BLaER1 (cell line): Measurements from ENCODE around the gene ARSJ.

ENCODE experiments used
- H3K27ac ChIP-seq: shearing (Covaris generic); formaldehyde crosslinking; 2 replicates; pipeline ENCODE4 v1.8.1; 2022
- H3K27me3 ChIP-seq: shearing (Covaris generic); formaldehyde crosslinking; 2 replicates; pipeline ENCODE4 v1.8.1; 2022
- H3K36me3 ChIP-seq: shearing (Covaris generic); formaldehyde crosslinking; 2 replicates; pipeline ENCODE4 v1.8.1; 2022
- H3K4me1 ChIP-seq: shearing (Covaris generic); formaldehyde crosslinking; 2 replicates; pipeline ENCODE4 v1.8.1; 2022
- H3K4me2 ChIP-seq: shearing (Covaris generic); formaldehyde crosslinking; 2 replicates; pipeline ENCODE4 v1.8.1; 2022
- H3K4me3 ChIP-seq: shearing (Covaris generic); formaldehyde crosslinking; 2 replicates; pipeline ENCODE4 v1.8.1; 2022
- H3K9ac ChIP-seq: shearing (Covaris generic); formaldehyde crosslinking; 2 replicates; pipeline ENCODE4 v1.8.1; 2022
- H3K9me3 ChIP-seq: shearing (Covaris generic); formaldehyde crosslinking; 2 replicates; pipeline ENCODE4 v1.8.1; 2022
- H4K20me1 ChIP-seq: shearing (Covaris generic); formaldehyde crosslinking; 2 replicates; pipeline ENCODE4 v1.8.1; 2022
- Cebpa-rat ChIP-seq: shearing (Covaris generic); IDR thresholded peaks from 2 replicates; pipeline ENCODE4 v1.8.1; 2022

ARSJ gene

DNA sequence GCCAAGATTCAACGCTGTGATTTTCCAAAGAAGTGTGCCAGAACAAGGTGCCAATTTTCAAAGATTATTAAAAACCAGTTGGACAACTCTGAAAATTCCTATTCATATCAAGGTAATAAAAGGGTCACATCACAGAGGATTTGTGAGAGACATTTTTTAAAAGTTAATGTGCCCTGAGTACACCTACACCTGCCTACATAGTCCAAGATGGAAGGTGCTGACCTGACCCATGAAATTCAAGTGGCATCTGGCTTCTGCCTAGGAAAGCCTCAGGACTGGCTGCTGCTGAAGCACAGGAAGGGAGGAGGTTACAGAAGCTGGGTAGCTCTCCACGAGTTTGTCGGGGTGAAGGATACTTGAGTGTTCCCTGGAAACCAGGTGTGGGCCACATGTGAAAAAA is 11.4 kb upstream of the ARSJ start:
- H3K4me2 ChIP-seq: no peak overlapping the region
- no peak overlapping the region for H3K27ac ChIP-seq
- no peaks in the 10 kb centered on the region for H4K20me1 ChIP-seq
- no peak overlapping the region for H3K9ac ChIP-seq
- H3K9me3 ChIP-seq: peaks cover 3% of the 10 kb centered on the region; the same call in 1 of the 2 replicates
- H3K36me3 ChIP-seq: no peaks in the 10 kb centered on the region
- H3K4me1 ChIP-seq: no peaks in the 10 kb centered on the region
- H3K27me3 ChIP-seq: no peaks in the 10 kb centered on the region
- H3K4me3 ChIP-seq: no peak overlapping the region
- no peak for TF ChIP-seq Cebpa-rat

- Histone ChIP-seq H4K20me1 (no peaks in the 10 kb centered on the region), H3K9ac (no peak overlapping the region), H3K9me3 (peaks cover 13% of the 10 kb centered on the region; the same call in 1 of the 2 replicates), H3K27me3 (no peaks in the 10 kb centered on the region), H3K4me2 (no peak overlapping the region), H3K36me3 (no peaks in the 10 kb centered on the region), H3K4me1 (no peaks in the 10 kb centered on the region), H3K4me3 (no peak overlapping the region), H3K27ac (no peak overlapping the region)
- no peak for TF ChIP-seq Cebpa-rat
These were observed 8.0 kb upstream of the ARSJ start for GRCh38 chr4:113987382-113987941.

DNA sequence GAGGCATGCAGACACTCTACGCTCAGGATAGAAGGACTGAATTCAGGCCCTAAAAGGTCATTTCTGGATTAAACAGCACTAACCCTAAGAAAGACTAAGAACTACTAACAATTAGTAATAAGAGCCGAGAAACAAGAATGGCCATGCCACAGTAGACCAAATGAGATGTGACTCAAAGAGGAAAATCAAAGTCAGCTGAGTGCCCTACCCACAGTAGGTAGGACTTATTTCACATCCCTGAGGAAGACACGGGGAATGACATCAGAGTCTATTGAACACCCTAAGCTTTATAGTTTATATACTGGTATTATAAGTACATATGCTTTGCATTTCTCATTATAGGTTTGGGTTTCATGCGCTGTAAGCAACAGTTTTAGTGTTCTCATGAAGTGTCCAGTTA is 2.7 kb upstream of the ARSJ start:
- H3K4me3 ChIP-seq: no peak overlapping the region
- no peaks in the 10 kb centered on the region for H3K4me1 ChIP-seq
- no peak overlapping the region for H3K4me2 ChIP-seq
- H3K9me3 ChIP-seq: peaks cover 21% of the 10 kb centered on the region
- no peaks in the 10 kb centered on the region for H4K20me1 ChIP-seq
- H3K9ac ChIP-seq: no peak overlapping the region
- no peaks in the 10 kb centered on the region for H3K36me3 ChIP-seq
- H3K27me3 ChIP-seq: no peaks in the 10 kb centered on the region
- no peak overlapping the region for H3K27ac ChIP-seq
- no peak for TF ChIP-seq Cebpa-rat

DNA sequence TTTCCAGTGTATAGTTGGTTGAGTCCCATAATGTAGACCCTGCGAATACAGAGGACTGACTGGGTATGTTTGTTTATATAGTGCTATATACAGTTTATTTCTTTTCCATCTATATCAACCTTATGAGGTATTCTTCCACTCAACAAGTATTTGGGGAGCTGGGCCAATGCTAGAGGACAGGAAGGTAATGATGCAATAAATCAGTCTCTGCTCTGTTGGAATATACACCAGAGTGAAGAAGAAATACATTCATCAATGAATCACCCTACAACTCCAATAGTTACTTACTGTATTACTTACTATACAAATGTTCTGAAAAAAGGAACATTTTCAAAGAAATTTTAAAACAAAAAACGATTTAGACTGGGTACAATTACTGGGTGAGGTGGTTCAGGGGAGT is 2.1 kb upstream of the ARSJ start:
- Histone ChIP-seq H3K9me3 (peaks cover 21% of the 10 kb centered on the region), H3K27ac (no peak overlapping the region), H3K36me3 (no peaks in the 10 kb centered on the region), H3K27me3 (no peaks in the 10 kb centered on the region), H3K4me3 (no peak overlapping the region), H3K9ac (no peak overlapping the region), H3K4me2 (no peak overlapping the region), H4K20me1 (no peaks in the 10 kb centered on the region), H3K4me1 (no peaks in the 10 kb centered on the region)
- TF ChIP-seq Cebpa-rat: no peak

GRCh38 chr4:113979905-113980615 is 613 bp upstream of the ARSJ start:
- H3K9me3 ChIP-seq: peaks cover 9% of the 10 kb centered on the region
- no peak overlapping the region for H3K4me2 ChIP-seq
- TF ChIP-seq Cebpa-rat: no peak
- H4K20me1 ChIP-seq: no peaks in the 10 kb centered on the region
- no peak overlapping the region for H3K27ac ChIP-seq
- no peaks in the 10 kb centered on the region for H3K27me3 ChIP-seq
- no peak overlapping the region for H3K4me3 ChIP-seq
- H3K4me1 ChIP-seq: no peaks in the 10 kb centered on the region
- no peaks in the 10 kb centered on the region for H3K36me3 ChIP-seq
- no peak overlapping the region for H3K9ac ChIP-seq

DNA sequence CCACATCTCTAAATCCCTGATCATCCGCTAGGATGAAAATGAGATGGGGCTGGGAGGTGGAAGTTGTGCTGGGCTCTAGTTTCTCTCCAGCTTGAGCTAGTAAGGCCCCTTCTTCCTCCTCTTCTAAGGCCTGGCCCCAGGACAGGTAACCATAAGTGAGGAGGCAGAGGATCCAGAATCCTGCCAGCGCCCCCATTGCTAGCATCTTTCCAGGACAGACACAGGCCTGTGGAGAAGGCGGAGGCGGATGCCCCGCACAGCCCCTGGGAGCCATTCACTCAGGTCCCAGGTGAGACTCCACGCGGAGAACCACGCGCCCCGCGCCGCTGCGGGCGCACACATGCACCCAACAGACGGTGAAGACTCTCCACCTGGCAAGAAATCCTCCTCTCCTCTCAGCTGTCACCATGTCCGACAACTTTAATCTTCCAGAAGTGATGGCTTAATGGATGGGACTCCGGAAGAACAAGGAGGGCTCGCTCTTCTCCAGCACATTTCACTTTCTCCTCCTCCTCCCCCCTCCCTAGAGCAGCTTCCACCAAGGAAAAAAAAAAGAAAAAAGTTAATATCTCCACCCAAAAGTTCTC is 793 bp downstream of the ARSJ start:
- no peaks in the 10 kb centered on the region for H3K4me1 ChIP-seq
- no peak overlapping the region for H3K4me3 ChIP-seq
- peaks cover 8% of the 10 kb centered on the region for H3K9me3 ChIP-seq
- no peaks in the 10 kb centered on the region for H4K20me1 ChIP-seq
- no peak overlapping the region for H3K4me2 ChIP-seq
- no peaks in the 10 kb centered on the region for H3K36me3 ChIP-seq
- TF ChIP-seq Cebpa-rat: no peak
- H3K27me3 ChIP-seq: no peaks in the 10 kb centered on the region
- H3K27ac ChIP-seq: no peak overlapping the region
- no peak overlapping the region for H3K9ac ChIP-seq

DNA sequence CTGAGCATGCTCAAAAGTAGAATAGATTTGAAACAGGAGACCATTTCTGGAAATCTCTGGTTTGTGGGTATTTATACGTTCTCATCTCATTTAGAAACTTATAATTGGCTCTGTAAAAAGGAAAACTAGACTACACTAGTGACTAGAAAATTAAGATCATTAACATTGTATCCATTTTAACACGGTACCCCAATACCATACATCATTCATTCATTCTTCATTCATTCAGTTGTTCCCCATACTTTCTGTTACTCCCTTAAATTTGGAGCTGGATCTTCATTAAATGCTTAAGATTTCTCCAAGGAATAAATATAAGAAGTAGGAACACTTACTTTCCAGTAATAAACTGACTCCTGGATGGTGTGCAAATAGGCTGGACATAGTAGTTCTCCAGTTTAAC is 1.3 kb downstream of the ARSJ start:
- Histone ChIP-seq H3K4me1 (no peaks in the 10 kb centered on the region), H3K27ac (no peak overlapping the region), H3K36me3 (no peaks in the 10 kb centered on the region), H3K27me3 (no peaks in the 10 kb centered on the region), H3K4me3 (no peak overlapping the region), H3K4me2 (no peak overlapping the region), H3K9me3 (peaks cover 8% of the 10 kb centered on the region), H3K9ac (no peak overlapping the region), H4K20me1 (no peaks in the 10 kb centered on the region)
- TF ChIP-seq Cebpa-rat: no peak

DNA sequence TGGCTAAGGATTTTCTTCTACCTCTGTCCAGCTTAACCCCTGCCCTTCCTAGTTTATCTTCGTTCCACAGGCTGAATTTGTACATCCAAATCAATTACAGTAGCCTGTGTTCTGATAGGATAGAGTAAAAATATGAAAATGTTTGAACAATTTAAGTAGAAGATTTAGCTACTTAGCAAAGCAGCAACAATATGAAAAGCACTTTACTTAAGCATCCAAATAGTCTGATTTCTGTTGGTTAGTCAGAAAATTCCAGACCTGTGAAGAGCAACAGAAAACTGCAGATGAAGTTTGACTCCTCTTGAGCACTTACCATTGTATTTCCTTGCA is 2.0 kb downstream of the ARSJ start:
- no peak for TF ChIP-seq Cebpa-rat
- Histone ChIP-seq H3K4me3 (no peak overlapping the region), H3K9ac (no peak overlapping the region), H3K27me3 (no peaks in the 10 kb centered on the region), H3K4me1 (no peaks in the 10 kb centered on the region), H3K27ac (no peak overlapping the region), H3K9me3 (peaks cover 8% of the 10 kb centered on the region), H4K20me1 (no peaks in the 10 kb centered on the region), H3K36me3 (no peaks in the 10 kb centered on the region), H3K4me2 (no peak overlapping the region)

DNA sequence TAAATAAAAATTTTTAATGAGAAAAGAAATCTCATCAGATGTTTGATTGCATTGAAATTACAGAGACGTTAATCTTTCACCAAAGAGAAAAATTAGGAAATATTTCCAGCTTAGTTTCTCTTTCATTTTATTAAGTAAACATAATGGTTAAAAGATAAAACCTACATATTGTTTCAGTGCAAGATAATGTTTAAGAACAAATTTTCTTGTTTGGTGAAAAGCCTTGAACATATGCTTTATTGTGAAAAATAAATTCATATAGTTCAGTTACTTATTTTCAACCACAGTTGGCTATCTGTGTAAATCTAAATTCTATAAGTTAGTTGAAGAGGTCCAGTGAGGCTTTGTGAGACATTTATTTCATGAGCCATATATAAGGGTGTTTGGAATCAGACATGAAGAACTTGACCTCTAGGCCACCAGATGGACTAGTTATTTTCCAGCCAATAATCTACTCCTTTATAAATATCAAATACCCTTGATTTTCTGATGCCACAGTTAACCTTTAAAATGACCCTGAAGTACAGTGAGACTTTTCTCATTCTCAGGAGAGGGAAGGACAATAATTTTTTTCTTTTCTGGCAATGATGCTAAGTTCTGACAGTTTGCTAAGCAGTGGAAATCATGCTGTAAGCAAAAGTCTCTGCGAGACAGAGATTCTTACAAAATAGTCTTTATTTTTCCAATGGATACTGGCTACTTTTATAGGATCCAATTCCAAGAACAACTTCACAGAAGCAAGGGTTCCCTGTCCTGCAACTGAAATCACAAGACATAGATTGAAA is 2.5 kb downstream of the ARSJ start:
- H3K36me3 ChIP-seq: no peaks in the 10 kb centered on the region
- H4K20me1 ChIP-seq: no peaks in the 10 kb centered on the region
- H3K27ac ChIP-seq: no peak overlapping the region
- no peak overlapping the region for H3K4me2 ChIP-seq
- H3K4me1 ChIP-seq: no peaks in the 10 kb centered on the region
- H3K9me3 ChIP-seq: peaks cover 8% of the 10 kb centered on the region
- no peak for TF ChIP-seq Cebpa-rat
- no peak overlapping the region for H3K9ac ChIP-seq
- H3K4me3 ChIP-seq: no peak overlapping the region
- H3K27me3 ChIP-seq: no peaks in the 10 kb centered on the region

- Histone ChIP-seq H3K27ac (no peak overlapping the region), H3K4me2 (no peak overlapping the region), H3K4me1 (no peaks in the 10 kb centered on the region), H3K9ac (no peak overlapping the region), H3K4me3 (no peak overlapping the region), H3K27me3 (no peaks in the 10 kb centered on the region), H3K9me3 (peaks cover 8% of the 10 kb centered on the region), H4K20me1 (no peaks in the 10 kb centered on the region), H3K36me3 (no peaks in the 10 kb centered on the region)
- TF ChIP-seq Cebpa-rat: no peak
These were observed 3.9 kb downstream of the ARSJ start for GRCh38 chr4:113975578-113975977.
